AG10803 (cell line): ENCODE measurements around the gene PIGW.

Source experiments
- DNase-seq: peaks from one replicate; pipeline ENCODE4 v3.0.0; 2010; ENCODE audit warnings: low read depth
- H3K4me3 ChIP-seq: 2 replicates; pipeline ENCODE4 v1.5.1; 2011; ENCODE audit warnings: mild to moderate bottlenecking, low read length, control low read depth
- CTCF ChIP-seq: conservative IDR thresholded peaks from 2 replicates; pipeline ENCODE4 v1.5.1; 2011; ENCODE audit warnings: mild to moderate bottlenecking, low read length, control low read depth, inconsistent platforms

PIGW gene

GRCh38 chr17:36566081-36566480, 31.3 kb downstream of the PIGW start:
- no peak for TF ChIP-seq CTCF
- DNase-seq = peak; percentile 16
- no peak overlapping the region for H3K4me3 ChIP-seq

GRCh38 chr17:36575028-36575427, 40.2 kb downstream of the PIGW start:
- no peak for DNase-seq
- no peak overlapping the region for H3K4me3 ChIP-seq

GRCh38 chr17:36576793-36577192, 42.0 kb downstream of the PIGW start:
- H3K4me3 ChIP-seq = no peak overlapping the region
- DNase-seq = no peak
- TF ChIP-seq CTCF = no peak

More at GRCh38 chr17:36575028-36575427, 40.2 kb downstream of the PIGW start:
- no peak for TF ChIP-seq CTCF

GRCh38 chr17:36578671-36579070, 43.9 kb downstream of the PIGW start:
- DNase-seq = peak; percentile 35
- H3K4me3 ChIP-seq = no peak overlapping the region
- TF ChIP-seq CTCF = no peak

- DNase-seq = no peak
- no peak for TF ChIP-seq CTCF
- H3K4me3 ChIP-seq = no peak overlapping the region
Observed at GRCh38 chr17:36583787-36584186, 49.0 kb downstream of the PIGW start.

GRCh38 chr17:36586138-36586537, 51.4 kb downstream of the PIGW start:
- no peak for TF ChIP-seq CTCF
- DNase-seq = no peak
- no peak overlapping the region for H3K4me3 ChIP-seq
